ENCODE measurements around the gene TACC2. TPM values are rescaled to one million over a fixed set of nuclear protein-coding genes. Genes with fewer than 3 reads are reported as not detected.
A peak's percentile ranks its signal among the peaks of the same experiment; 100 is the strongest.

TACC2 gene
- total and polyA plus RNA-seq, 4 donors = 43.3 to 309 (median 127) TPM

DNA sequence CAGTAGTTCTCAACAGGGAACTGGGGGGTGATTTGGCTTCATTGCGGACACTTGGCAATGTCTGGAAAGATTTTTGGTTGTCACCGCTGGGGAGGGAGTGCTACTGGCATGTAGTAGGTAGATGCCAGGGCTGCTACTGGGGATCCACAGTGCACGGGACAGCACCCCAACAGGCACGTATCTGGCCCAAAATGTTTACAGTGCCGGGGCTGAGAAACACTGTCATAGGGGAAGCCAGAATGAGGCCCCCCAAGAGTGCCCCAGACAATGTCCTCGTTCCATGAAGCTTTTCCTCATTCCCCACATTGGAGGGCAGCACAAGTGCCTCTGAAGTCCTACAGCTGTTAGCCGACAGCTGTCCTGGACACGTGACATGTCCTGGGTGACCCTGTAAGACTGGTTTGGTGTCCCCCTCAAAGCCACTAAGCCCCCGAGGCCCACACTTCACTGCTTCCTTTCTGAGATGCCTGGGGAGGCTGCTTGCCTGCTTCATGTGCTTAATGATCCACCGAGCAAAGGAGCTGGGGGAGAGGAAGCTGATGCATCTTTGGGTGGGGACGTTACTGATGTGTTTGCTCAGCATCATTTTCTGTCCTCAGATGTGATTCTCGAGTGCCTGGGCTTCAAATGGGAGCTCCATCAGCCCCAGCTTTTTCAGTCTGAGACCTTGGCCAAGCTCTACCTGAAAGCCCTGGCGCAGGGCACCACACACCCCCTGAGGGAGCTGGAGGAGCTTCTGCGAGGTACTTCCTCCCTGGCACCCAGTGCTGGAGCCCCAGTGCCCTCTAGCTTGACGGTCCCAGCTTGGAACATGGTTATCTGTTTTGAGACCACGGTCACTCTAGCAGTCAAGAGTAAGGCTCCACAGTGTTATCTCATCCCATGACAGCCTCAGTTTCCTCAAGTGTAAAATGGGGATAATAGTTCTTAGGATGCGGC lies 296.8 kb downstream of the TACC2 start:
- Histone ChIP-seq H3K27ac (ENCODE audit: low read depth in 1 of 2, low read length in 1 of 2) (no peak overlapping the region), H3K4me1 (ENCODE audit: control insufficient read depth in 5 of 5, insufficient read depth in 5 of 5, low read length in 5 of 5) (peaks cover 0 to 11% (median 2%) of the 10 kb centered on the region in 5 donors), H3K36me3 (ENCODE audit: control insufficient read depth in 4 of 4, insufficient read depth in 4 of 4, low read length in 4 of 4) (no peaks in the 10 kb centered on the region), H3K9me3 (ENCODE audit: control insufficient read depth in 4 of 4, insufficient read depth in 3 of 4, low read length in 3 of 4) (no peaks in the 10 kb centered on the region), H3K9ac (ENCODE audit: insufficient read depth in 1 of 2, low read length in 2 of 2) (no peak overlapping the region), H3K4me3 (no peak overlapping the region), H3K27me3 (ENCODE audit: control insufficient read depth in 3 of 3, insufficient read depth in 3 of 3, low read length in 2 of 3) (no peaks in the 10 kb centered on the region)
- 73 to 77% methylated on average over 17 of the region's 17 CpGs for WGBS, 2 donors
- no peak for TF ChIP-seq CTCF (IDR thresholded peaks at IDR 0.05; ENCODE audit: control extremely low read depth, extremely low read depth)
- ATAC-seq (ENCODE audit: insufficient read depth, low FRiP score) = no peak
- DNase-seq = peak; percentile 72 to 81 (median 73)

GRCh38 chr10:122286867-122287266 lies 297.9 kb downstream of the TACC2 start:
- Histone ChIP-seq H3K9me3 (ENCODE audit: control insufficient read depth in 4 of 4, insufficient read depth in 3 of 4, low read length in 3 of 4) (no peaks in the 10 kb centered on the region), H3K27me3 (ENCODE audit: control insufficient read depth in 3 of 3, insufficient read depth in 3 of 3, low read length in 2 of 3) (no peaks in the 10 kb centered on the region), H3K4me3 (no peak overlapping the region), H3K27ac (ENCODE audit: low read depth in 1 of 2, low read length in 1 of 2) (no peak overlapping the region), H3K4me1 (ENCODE audit: control insufficient read depth in 5 of 5, insufficient read depth in 5 of 5, low read length in 5 of 5) (peaks cover 0 to 11% (median 2%) of the 10 kb centered on the region in 5 donors), H3K9ac (ENCODE audit: insufficient read depth in 1 of 2, low read length in 2 of 2) (no peak overlapping the region), H3K36me3 (ENCODE audit: control insufficient read depth in 4 of 4, insufficient read depth in 4 of 4, low read length in 4 of 4) (no peaks in the 10 kb centered on the region)
- DNase-seq = peak; percentile 12 to 38 (median 32)
- ATAC-seq (ENCODE audit: insufficient read depth, low FRiP score) = no peak
- WGBS, 2 donors = 74 to 79% methylated on average over 7 of the region's 7 CpGs
- TF ChIP-seq CTCF (IDR thresholded peaks at IDR 0.05; ENCODE audit: control extremely low read depth, extremely low read depth) = no peak

- ATAC-seq (ENCODE audit: insufficient read depth, low FRiP score) = no peak
- no peak overlapping the region for H3K9ac ChIP-seq (ENCODE audit: insufficient read depth in 1 of 2, low read length in 2 of 2)
- H3K4me3 ChIP-seq = no peak overlapping the region
- H3K36me3 ChIP-seq (ENCODE audit: control insufficient read depth in 4 of 4, insufficient read depth in 4 of 4, low read length in 4 of 4) = no peaks in the 10 kb centered on the region
- no peak overlapping the region for H3K27ac ChIP-seq (ENCODE audit: low read depth in 1 of 2, low read length in 1 of 2)
- no peaks in the 10 kb centered on the region for H3K27me3 ChIP-seq (ENCODE audit: control insufficient read depth in 3 of 3, insufficient read depth in 3 of 3, low read length in 2 of 3)
- DNase-seq = peak in 2 of 3 donors; percentile 22 to 27
- peaks cover 0 to 11% (median 2%) of the 10 kb centered on the region in 5 donors for H3K4me1 ChIP-seq (ENCODE audit: control insufficient read depth in 5 of 5, insufficient read depth in 5 of 5, low read length in 5 of 5)
- no peaks in the 10 kb centered on the region for H3K9me3 ChIP-seq (ENCODE audit: control insufficient read depth in 4 of 4, insufficient read depth in 3 of 4, low read length in 3 of 4)
- TF ChIP-seq CTCF (IDR thresholded peaks at IDR 0.05; ENCODE audit: control extremely low read depth, extremely low read depth) = no peak
- 58 to 61% methylated on average over 5 of the region's 5 CpGs for WGBS, 2 donors
These were observed 298.6 kb downstream of the TACC2 start for GRCh38 chr10:122287570-122287969.

Data from lung (tissue), 12 donors.